ENCODE measurements around the gene BCAS1.

The BCAS1 gene

GRCh38 chr20:53963635-53964034 lies 106.8 kb downstream of the BCAS1 start:
- DNase-seq (ENCODE audit: low read depth in 2 of 2), result no peak

GRCh38 chr20:53962388-53962787 lies 108.0 kb downstream of the BCAS1 start:
- DNase-seq (ENCODE audit: low read depth in 2 of 2), result no peak

- no peak for DNase-seq (ENCODE audit: low read depth in 2 of 2)
Observed at GRCh38 chr20:53961527-53961926, 108.9 kb downstream of the BCAS1 start.

GRCh38 chr20:53960579-53961272 lies 109.7 kb downstream of the BCAS1 start:
- no peak for DNase-seq (ENCODE audit: low read depth in 2 of 2)

GRCh38 chr20:53959911-53960578 lies 110.3 kb downstream of the BCAS1 start:
- no peak for DNase-seq (ENCODE audit: low read depth in 2 of 2)

- DNase-seq (ENCODE audit: low read depth in 2 of 2), result no peak
Observed at GRCh38 chr20:53958260-53958659, 112.1 kb downstream of the BCAS1 start.

- DNase-seq (ENCODE audit: low read depth in 2 of 2), result no peak
Observed at GRCh38 chr20:53957451-53958172, 112.8 kb downstream of the BCAS1 start.

- no peak for DNase-seq (ENCODE audit: low read depth in 2 of 2)
Observed at GRCh38 chr20:53956013-53956715, 114.2 kb downstream of the BCAS1 start.

GRCh38 chr20:53954723-53955658 lies 115.4 kb downstream of the BCAS1 start:
- no peak for DNase-seq (ENCODE audit: low read depth in 2 of 2)

- DNase-seq (ENCODE audit: low read depth in 2 of 2), result no peak
Observed at GRCh38 chr20:53952528-53953096, 117.8 kb downstream of the BCAS1 start.

GRCh38 chr20:53950578-53950977 lies 119.8 kb downstream of the BCAS1 start:
- DNase-seq (ENCODE audit: low read depth in 2 of 2), result no peak

GRCh38 chr20:53950031-53950430 lies 120.4 kb downstream of the BCAS1 start:
- DNase-seq (ENCODE audit: low read depth in 2 of 2), result no peak

GRCh38 chr20:53949319-53949839 lies 121.0 kb downstream of the BCAS1 start:
- DNase-seq (ENCODE audit: low read depth in 2 of 2), result peak; percentile 55 to 71

- DNase-seq (ENCODE audit: low read depth in 2 of 2), result no peak
Observed at GRCh38 chr20:53948383-53949318, 121.7 kb downstream of the BCAS1 start.

GRCh38 chr20:53947501-53948195 lies 122.7 kb downstream of the BCAS1 start:
- DNase-seq (ENCODE audit: low read depth in 2 of 2), result no peak

GRCh38 chr20:53946106-53946505 lies 124.3 kb downstream of the BCAS1 start:
- no peak for DNase-seq (ENCODE audit: low read depth in 2 of 2)

GRCh38 chr20:53945478-53945877 lies 124.9 kb downstream of the BCAS1 start:
- no peak for DNase-seq (ENCODE audit: low read depth in 2 of 2)

GRCh38 chr20:53944796-53945195 lies 125.6 kb downstream of the BCAS1 start:
- no peak for DNase-seq (ENCODE audit: low read depth in 2 of 2)
